GM18499 (cell line): ENCODE results near the gene NUP153.
"Not testable (repeated sequence)": the region's sequence is repeated elsewhere in the genome, so short reads cannot be mapped to it uniquely, and the experiment has no call there.

ENCODE experiments used
- ATAC-seq: cut with Tn5 transposase; IDR thresholded peaks from one replicate; pipeline ENCODE4 v1.9.1; 2021; ENCODE audit warnings: moderate number of reproducible peaks; ENCODE audit not compliant: insufficient read depth, unreplicated experiment

The NUP153 gene

GRCh38 chr6:17621003-17621402, 85.7 kb downstream of the NUP153 start:
- peak; percentile 83 for ATAC-seq

GRCh38 chr6:17615794-17616193, 90.9 kb downstream of the NUP153 start:
- ATAC-seq = no peak

GRCh38 chr6:17612048-17612447, 94.7 kb downstream of the NUP153 start:
- ATAC-seq = no peak

- no peak for ATAC-seq
These were observed 95.9 kb downstream of the NUP153 start for GRCh38 chr6:17610835-17611234.

GRCh38 chr6:17606606-17607005, 100.1 kb downstream of the NUP153 start:
- ATAC-seq = no peak

- no peak for ATAC-seq
These were observed 103.8 kb downstream of the NUP153 start for GRCh38 chr6:17602888-17603287.

GRCh38 chr6:17601386-17601703, 105.4 kb downstream of the NUP153 start:
- ATAC-seq = no peak

GRCh38 chr6:17600527-17601385, 106.0 kb downstream of the NUP153 start:
- peak; percentile 26 for ATAC-seq

GRCh38 chr6:17599877-17600526, 106.7 kb downstream of the NUP153 start, which contains the start of gene FAM8A1:
Gene FAM8A1, plus strand, starts transcription at chr6:17600302. Its CDS starts 108 bp downstream, at chr6:17600410.
- peak; percentile 50 for ATAC-seq

- no peak for ATAC-seq
These were observed 110.6 kb downstream of the NUP153 start for GRCh38 chr6:17596085-17596484.

- no peak for ATAC-seq
These were observed 113.5 kb downstream of the NUP153 start for GRCh38 chr6:17593246-17593645.

- ATAC-seq = no peak
These were observed 115.4 kb downstream of the NUP153 start for GRCh38 chr6:17591287-17591686.

- ATAC-seq = no peak
These were observed 117.2 kb downstream of the NUP153 start for GRCh38 chr6:17589406-17590096.

- ATAC-seq = no peak
These were observed 118.7 kb downstream of the NUP153 start for GRCh38 chr6:17588011-17588410.

GRCh38 chr6:17586623-17587022, 120.1 kb downstream of the NUP153 start:
- ATAC-seq = not testable (repeated sequence)

GRCh38 chr6:17585766-17586490, 120.8 kb downstream of the NUP153 start:
- ATAC-seq = no peak

- no peak for ATAC-seq
These were observed 122.4 kb downstream of the NUP153 start for GRCh38 chr6:17584241-17584803.

- no peak for ATAC-seq
These were observed 122.9 kb downstream of the NUP153 start for GRCh38 chr6:17583811-17584210.

GRCh38 chr6:17581282-17581681, 125.4 kb downstream of the NUP153 start:
- ATAC-seq = not testable (repeated sequence)

GRCh38 chr6:17580518-17581048, 126.1 kb downstream of the NUP153 start:
- no peak for ATAC-seq
